ENCODE data around the gene PPP4R2.
A peak's percentile ranks its signal among the peaks of the same experiment; 100 is the strongest.

The PPP4R2 gene, protein sequence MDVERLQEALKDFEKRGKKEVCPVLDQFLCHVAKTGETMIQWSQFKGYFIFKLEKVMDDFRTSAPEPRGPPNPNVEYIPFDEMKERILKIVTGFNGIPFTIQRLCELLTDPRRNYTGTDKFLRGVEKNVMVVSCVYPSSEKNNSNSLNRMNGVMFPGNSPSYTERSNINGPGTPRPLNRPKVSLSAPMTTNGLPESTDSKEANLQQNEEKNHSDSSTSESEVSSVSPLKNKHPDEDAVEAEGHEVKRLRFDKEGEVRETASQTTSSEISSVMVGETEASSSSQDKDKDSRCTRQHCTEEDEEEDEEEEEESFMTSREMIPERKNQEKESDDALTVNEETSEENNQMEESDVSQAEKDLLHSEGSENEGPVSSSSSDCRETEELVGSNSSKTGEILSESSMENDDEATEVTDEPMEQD

DNA sequence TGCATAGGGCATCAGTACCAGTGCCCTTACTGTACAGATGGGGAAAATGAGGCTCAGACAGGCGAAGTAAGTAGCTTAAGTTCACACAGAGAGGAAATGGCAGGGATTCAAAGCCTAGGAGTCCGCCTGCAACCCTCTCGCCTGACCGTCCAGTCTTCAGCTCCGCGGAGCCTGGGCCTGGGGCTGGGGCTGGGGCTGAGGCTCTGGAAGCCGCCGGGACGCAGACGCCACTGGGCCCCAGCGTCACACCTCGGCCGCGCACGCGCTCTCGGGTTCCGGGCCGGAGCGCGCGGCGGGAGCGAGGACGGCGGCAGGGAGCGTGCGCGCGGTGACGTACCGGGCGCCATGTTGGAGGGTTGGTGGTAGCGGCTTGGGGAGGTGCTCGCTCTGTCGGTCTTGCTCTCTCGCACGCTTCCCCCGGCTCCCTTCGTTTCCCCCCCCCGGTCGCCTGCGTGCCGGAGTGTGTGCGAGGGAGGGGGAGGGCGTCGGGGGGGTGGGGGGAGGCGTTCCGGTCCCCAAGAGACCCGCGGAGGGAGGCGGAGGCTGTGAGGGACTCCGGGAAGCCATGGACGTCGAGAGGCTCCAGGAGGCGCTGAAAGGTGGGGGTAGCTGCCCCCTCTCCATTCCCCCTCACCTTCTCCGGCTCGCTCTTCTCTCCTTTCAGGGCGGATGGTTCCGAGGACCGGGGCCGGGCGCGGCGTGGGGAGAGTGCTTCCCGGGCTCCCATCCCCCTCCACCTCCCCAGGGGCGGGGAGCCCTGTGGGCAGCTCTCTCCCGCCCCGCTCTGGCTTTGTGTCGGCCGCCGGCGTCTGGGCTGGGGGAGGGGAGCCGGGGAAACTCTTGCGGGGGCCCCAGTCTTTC, at the start of gene PPP4R2:
TSS of gene PPP4R2 (plus strand) at position 339 of the 861 bp plus-strand sequence. CDS start at position 566, 227 bp downstream.
- peak; percentile 59 for DNase-seq (ENCODE audit: low read depth, low spot score)

- DNase-seq (ENCODE audit: low read depth, low spot score): no peak
Observed at GRCh38 chr3:72947715-72948490, 48.7 kb upstream of the PPP4R2 start.

DNA sequence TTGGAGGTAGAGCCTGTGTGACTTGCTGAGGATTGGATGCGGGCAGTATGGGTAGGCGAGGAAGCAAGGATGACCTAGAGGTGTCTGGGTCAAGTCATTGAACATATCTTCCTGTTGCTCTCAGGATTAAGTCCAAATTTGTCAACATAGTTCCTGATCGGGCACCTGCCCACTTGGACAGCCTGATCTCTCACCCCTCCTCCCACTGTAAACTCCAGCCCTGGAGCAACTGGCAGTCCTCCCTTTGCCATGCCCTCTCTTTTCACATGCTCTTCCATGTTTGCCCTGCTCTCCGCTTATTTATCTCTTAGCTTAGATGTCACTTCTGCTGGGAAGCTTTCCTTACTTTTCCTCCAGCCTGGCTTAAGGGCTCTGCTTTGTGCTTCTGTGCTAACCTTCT, 47.6 kb upstream of the PPP4R2 start:
- no peak for DNase-seq (ENCODE audit: low read depth, low spot score)

DNA sequence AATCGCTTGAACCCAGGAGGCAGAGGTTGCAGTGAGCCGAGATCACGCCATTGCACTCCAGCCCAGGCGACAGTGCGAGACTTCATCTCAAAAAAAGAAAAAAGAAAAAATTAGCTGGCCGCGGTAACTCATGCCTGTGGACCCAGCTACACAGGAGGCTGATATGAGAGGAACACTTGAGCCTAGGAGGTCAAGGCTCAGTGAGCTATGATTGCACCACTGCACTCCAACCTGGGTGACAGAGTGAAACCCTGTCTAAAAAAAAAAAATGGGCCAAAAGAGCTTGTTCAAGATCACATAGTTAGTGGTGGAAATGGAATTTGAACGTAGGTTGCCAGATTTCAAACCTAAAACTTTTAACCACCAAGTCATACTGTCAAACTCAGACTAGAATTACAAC, 46.2 kb upstream of the PPP4R2 start:
- no peak for DNase-seq (ENCODE audit: low read depth, low spot score)

DNA sequence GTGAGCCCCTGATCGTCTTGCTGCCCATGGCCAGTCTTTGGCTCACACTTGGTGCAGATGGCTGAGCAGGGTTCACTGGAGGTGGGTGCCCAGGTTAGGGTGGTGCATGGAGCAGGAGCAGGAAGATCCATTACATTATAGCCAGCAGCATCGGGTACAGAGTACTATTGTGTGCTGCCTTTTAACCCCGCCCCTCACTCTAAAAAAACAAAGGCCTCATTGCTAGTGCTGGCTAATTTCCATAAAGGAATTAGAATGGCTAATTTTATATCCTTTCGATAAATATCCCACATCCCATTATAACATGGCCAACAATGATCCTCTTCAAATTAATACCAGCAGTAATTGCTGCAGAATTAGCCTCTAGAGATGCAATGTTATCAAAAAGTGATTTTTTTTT, 45.8 kb upstream of the PPP4R2 start:
- DNase-seq (ENCODE audit: low read depth, low spot score): no peak

GRCh38 chr3:72951259-72951722, 45.3 kb upstream of the PPP4R2 start:
- no peak for DNase-seq (ENCODE audit: low read depth, low spot score)

DNA sequence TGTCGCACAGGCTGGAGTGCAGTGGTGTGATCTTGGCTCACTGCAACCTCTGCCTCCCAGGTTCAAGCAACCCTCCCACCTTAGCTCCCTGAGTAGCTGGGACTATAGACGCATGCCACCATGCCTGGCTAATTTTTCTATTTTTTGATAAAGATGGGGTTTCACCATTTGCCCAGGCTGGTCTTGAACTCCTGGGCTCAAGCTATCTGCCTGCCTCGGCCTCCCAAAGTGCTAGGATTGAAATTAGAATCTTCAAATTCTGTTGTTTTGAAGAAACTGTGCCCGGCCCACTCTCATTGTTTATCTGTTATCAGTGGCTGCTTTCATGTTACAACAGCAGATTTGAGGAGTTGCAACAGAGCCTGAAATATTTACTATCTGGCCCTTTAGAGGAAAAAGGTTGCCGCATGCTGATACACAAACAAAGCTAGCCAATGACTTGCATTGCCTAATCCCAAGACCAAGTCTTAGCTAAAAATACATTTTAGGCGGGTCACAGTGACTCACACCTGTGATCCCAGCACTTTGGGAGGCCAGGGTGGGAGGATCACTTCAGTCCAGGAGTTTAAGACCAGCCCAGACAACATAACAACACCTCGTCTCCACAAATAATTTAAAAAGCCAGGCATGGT, 43.2 kb upstream of the PPP4R2 start:
- no peak for DNase-seq (ENCODE audit: low read depth, low spot score)

DNA sequence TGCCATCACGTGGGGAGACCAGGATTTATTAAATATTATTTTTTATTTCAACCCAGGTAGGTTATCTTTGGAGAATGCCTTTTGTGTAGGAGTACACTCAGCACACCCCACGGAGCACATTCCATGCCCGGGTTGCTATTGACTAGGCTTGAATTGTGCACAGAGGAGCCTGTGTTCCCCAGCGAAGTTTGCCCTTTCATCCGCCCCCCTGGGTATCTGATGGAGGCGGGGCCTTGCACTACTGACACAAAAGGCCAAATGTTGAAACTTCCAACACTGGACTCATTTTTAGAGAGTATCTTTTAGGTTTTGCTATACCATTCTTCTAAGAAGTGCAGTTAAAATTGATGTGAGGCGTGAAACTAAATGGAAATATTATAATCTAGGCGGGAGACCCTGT, 39.3 kb upstream of the PPP4R2 start:
- DNase-seq (ENCODE audit: low read depth, low spot score): no peak

GRCh38 chr3:72959336-72959735, 37.3 kb upstream of the PPP4R2 start:
- DNase-seq (ENCODE audit: low read depth, low spot score): no peak

DNA sequence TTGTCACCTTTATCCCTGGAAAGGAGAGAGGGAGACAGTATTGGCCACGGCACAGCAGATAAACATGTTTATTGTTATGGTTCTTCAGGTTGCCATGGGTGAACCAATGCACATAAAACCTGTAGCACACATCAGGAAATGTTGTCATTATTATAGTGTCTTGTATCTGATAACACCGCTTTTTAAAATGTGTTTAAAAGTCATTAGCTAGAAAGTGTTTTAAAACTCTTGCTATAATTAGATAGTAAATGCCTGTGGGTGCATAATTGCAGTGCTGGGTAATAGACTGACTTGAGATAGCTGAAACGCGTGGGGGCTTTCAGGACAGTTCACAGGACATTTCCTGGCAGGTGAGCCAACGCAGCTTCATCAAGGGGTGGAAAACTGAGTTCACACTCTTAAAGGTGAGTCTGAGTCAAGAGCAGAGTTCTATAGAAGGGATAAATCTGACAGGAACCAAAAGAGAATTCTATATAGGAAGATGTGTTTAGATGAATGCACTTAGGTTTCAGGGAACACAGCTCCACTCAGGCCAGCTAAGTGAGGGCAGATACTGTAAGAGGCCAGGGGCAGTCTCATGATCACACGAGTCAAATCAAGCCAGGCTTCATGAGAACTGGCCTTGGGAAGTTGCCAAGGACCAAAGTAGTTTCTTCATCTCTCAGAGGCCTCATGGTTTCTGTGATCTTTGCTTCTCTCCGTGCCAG, 35.6 kb upstream of the PPP4R2 start:
- no peak for DNase-seq (ENCODE audit: low read depth, low spot score)

DNA sequence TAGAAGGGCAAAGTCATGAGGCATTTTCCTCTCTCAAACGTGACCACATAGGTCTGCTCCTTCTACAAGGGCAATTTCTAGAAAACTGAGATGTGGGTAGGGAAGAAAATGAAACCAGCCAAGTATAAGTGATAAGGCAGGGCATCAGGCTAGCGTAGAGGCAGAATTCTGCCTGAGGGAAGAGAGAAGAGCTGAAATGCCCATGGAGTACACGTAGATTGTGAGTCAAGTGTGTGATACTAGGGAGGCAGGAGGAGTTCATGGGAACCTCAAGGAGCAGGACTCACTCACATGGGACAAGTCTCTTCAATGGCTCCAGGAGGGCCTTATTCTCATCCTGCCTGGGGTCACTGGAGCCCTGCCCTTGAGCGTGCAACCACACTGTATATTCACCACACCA, 34.9 kb upstream of the PPP4R2 start:
- no peak for DNase-seq (ENCODE audit: low read depth, low spot score)

DNA sequence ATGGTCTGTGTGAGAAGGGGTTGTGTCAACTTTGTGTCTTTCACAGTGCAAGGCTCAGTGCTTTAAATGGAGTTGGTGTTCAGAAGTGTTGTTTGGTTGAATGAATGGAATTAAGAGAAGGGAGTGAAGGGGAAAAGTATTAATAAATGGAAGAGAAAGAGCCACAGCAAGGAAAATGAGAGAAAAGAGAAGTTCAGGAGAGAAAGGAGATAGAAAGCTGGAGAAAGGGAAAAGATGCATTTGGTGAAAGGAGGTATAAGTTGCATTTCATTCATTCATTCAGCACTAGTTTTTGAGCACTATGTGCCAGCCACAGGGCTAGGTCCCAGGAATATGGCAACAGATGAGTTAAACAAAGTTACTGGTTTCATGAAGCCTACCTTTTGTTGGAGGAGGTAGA, 34.3 kb upstream of the PPP4R2 start:
- DNase-seq (ENCODE audit: low read depth, low spot score): no peak

DNA sequence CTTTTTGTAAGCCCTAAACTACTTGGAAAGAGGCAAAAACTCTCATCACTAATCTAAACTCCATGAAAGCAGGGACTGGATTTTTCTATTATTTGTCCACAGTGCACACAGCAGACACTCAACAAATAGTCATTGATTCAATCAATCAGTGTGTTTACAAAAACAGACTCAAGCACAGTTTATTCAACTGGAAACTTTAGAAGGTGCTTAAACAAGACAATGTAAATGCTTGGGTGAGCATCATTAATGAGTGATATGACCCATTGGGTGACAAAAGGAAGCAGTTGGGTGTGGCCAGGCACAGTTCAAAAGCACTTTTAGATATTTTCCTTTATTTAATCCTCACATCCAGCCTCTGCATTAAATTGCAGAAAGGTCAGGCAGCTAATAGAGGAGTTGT, 32.0 kb upstream of the PPP4R2 start:
- DNase-seq (ENCODE audit: low read depth, low spot score): no peak

- DNase-seq (ENCODE audit: low read depth, low spot score): no peak
Observed at GRCh38 chr3:72968266-72968664, 28.3 kb upstream of the PPP4R2 start.

DNA sequence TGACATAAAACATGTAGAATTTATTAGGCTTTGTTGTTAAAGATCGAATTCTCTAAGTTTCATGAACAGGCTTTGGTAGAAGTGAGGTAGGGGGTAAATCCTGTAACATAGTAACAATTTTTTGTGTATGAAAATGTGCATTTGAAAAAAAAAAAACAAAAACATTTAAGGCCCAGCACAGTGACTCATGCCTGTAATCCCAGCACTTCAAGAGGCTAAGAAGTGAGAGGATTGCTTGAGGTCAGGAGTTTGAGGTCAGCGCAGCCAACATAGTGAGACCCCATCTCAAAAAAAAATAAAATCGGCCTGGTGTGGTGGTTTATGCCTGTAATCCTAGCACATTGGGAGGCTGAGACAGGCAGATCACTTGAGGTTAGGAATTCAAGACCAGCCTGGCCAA, 26.8 kb upstream of the PPP4R2 start:
- no peak for DNase-seq (ENCODE audit: low read depth, low spot score)

GRCh38 chr3:72970942-72971341, 25.7 kb upstream of the PPP4R2 start:
- DNase-seq (ENCODE audit: low read depth, low spot score): no peak

DNA sequence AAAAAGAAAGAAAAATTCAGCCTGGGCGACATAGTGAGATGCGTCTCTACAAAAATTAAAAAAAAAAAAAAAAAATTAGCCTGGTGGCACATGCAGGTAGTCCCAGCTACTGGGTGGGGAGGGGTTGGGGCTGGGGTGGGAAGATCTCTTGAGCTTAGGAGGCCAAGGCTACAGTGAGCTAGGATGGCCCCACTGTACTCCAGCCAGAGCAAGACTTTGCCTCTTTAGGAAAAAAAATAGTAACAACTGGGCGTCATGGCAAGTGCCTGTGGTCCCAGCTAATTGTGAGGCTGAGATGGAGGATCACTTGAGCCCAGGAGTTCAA, 23.9 kb upstream of the PPP4R2 start:
- no peak for DNase-seq (ENCODE audit: low read depth, low spot score)

GRCh38 chr3:72973031-72973723, 23.4 kb upstream of the PPP4R2 start:
- DNase-seq (ENCODE audit: low read depth, low spot score): no peak

- no peak for DNase-seq (ENCODE audit: low read depth, low spot score)
Observed at GRCh38 chr3:72973786-72974185, 22.8 kb upstream of the PPP4R2 start.

GRCh38 chr3:72974956-72975355, 21.7 kb upstream of the PPP4R2 start:
- no peak for DNase-seq (ENCODE audit: low read depth, low spot score)
